ENCODE measurements around the gene TMUB2.

Gene TMUB2

GRCh38 chr17:44214896-44215295, 28.1 kb downstream of the TMUB2 start:
- no peak for DNase-seq (ENCODE audit: low read depth)
- no peak overlapping the region for H3K4me3 ChIP-seq (ENCODE audit: low read depth, low read length)

GRCh38 chr17:44216173-44216572, 29.4 kb downstream of the TMUB2 start:
- H3K4me3 ChIP-seq (ENCODE audit: low read depth, low read length) = no peak overlapping the region

GRCh38 chr17:44216694-44217093, 29.9 kb downstream of the TMUB2 start:
- no peak overlapping the region for H3K4me3 ChIP-seq (ENCODE audit: low read depth, low read length)
- DNase-seq (ENCODE audit: low read depth) = no peak

More at GRCh38 chr17:44216173-44216572, 29.4 kb downstream of the TMUB2 start:
- no peak for DNase-seq (ENCODE audit: low read depth)

GRCh38 chr17:44217738-44218343, 31.1 kb downstream of the TMUB2 start:
- DNase-seq (ENCODE audit: low read depth) = no peak
- H3K4me3 ChIP-seq (ENCODE audit: low read depth, low read length) = peak overlapping the region; percentile 90

- peak; percentile 53 for DNase-seq (ENCODE audit: low read depth)
Measured at GRCh38 chr17:44218344-44219107, 31.8 kb downstream of the TMUB2 start.

GRCh38 chr17:44219108-44219615, 32.4 kb downstream of the TMUB2 start:
- DNase-seq (ENCODE audit: low read depth) = no peak
- H3K4me3 ChIP-seq (ENCODE audit: low read depth, low read length) = peak overlapping the region; percentile 90

More at GRCh38 chr17:44218344-44219107, 31.8 kb downstream of the TMUB2 start:
- H3K4me3 ChIP-seq (ENCODE audit: low read depth, low read length) = peak overlapping the region; percentile 90

GRCh38 chr17:44219616-44220212, 32.9 kb downstream of the TMUB2 start, which contains the start of gene UBTF:
Gene UBTF (minus strand): TSS chr17:44219675. CDS start chr17:44218229, 1,446 bp downstream.
- DNase-seq (ENCODE audit: low read depth) = no peak
- peak within 1 kb of the TSS; percentile 90 for H3K4me3 ChIP-seq (ENCODE audit: low read depth, low read length)

- peak overlapping the region; percentile 90 for H3K4me3 ChIP-seq (ENCODE audit: low read depth, low read length)
- no peak for DNase-seq (ENCODE audit: low read depth)
Measured at GRCh38 chr17:44220213-44221083, 33.7 kb downstream of the TMUB2 start.

- peak overlapping the region; percentile 90 for H3K4me3 ChIP-seq (ENCODE audit: low read depth, low read length)
- peak; percentile 68 for DNase-seq (ENCODE audit: low read depth)
Measured at GRCh38 chr17:44221084-44221861, 34.5 kb downstream of the TMUB2 start.

GRCh38 chr17:44221862-44222111, 35.0 kb downstream of the TMUB2 start:
- peak overlapping the region; percentile 90 for H3K4me3 ChIP-seq (ENCODE audit: low read depth, low read length)
- no peak for DNase-seq (ENCODE audit: low read depth)

- DNase-seq (ENCODE audit: low read depth) = peak; percentile 75
- peak overlapping the region; percentile 90 for H3K4me3 ChIP-seq (ENCODE audit: low read depth, low read length)
Measured at GRCh38 chr17:44222112-44222869, 35.5 kb downstream of the TMUB2 start.

GRCh38 chr17:44223541-44224071, 36.8 kb downstream of the TMUB2 start:
- H3K4me3 ChIP-seq (ENCODE audit: low read depth, low read length) = no peak overlapping the region
- DNase-seq (ENCODE audit: low read depth) = no peak

GRCh38 chr17:44229090-44229489, 42.3 kb downstream of the TMUB2 start:
- no peak overlapping the region for H3K4me3 ChIP-seq (ENCODE audit: low read depth, low read length)
- no peak for DNase-seq (ENCODE audit: low read depth)

GRCh38 chr17:44230140-44230539, 43.4 kb downstream of the TMUB2 start:
- no peak for DNase-seq (ENCODE audit: low read depth)

GRCh38 chr17:44232061-44232460, 45.3 kb downstream of the TMUB2 start:
- no peak overlapping the region for H3K4me3 ChIP-seq (ENCODE audit: low read depth, low read length)
- no peak for DNase-seq (ENCODE audit: low read depth)

More at GRCh38 chr17:44230140-44230539, 43.4 kb downstream of the TMUB2 start:
- H3K4me3 ChIP-seq (ENCODE audit: low read depth, low read length) = no peak overlapping the region

- DNase-seq (ENCODE audit: low read depth) = no peak
- H3K4me3 ChIP-seq (ENCODE audit: low read depth, low read length) = no peak overlapping the region
Measured at GRCh38 chr17:44233582-44233981, 46.8 kb downstream of the TMUB2 start.

- no peak for DNase-seq (ENCODE audit: low read depth)
- no peak overlapping the region for H3K4me3 ChIP-seq (ENCODE audit: low read depth, low read length)
Measured at GRCh38 chr17:44235583-44235936, 48.8 kb downstream of the TMUB2 start.

GRCh38 chr17:44236444-44236991, 49.7 kb downstream of the TMUB2 start:
- no peak overlapping the region for H3K4me3 ChIP-seq (ENCODE audit: low read depth, low read length)
- DNase-seq (ENCODE audit: low read depth) = no peak
